SU-DHL-6 (cell line): ENCODE results near the gene INTS6.

ENCODE experiments used
- EZH2phosphoT487 ChIP-seq: fragments of 200-600 bp; sonication (generic), shearing (Covaris generic); conservative IDR thresholded peaks from 2 replicates; pipeline ENCODE4 v1.6.1; 2018; ENCODE audit warnings: mild to moderate bottlenecking, antibody characterized with exemption, low read length, moderate library complexity, mixed read lengths
- TF ChIP-seq, protein P1 (sequence below): fragments of 200-600 bp; sonication (generic); IDR thresholded peaks from one replicate; pipeline ENCODE4 v1.5.1; 2017; ENCODE audit warnings: antibody characterized with exemption, mild to moderate bottlenecking, low read length, moderate library complexity; ENCODE audit not compliant: insufficient read depth, poor library complexity, severe bottlenecking

DNA sequence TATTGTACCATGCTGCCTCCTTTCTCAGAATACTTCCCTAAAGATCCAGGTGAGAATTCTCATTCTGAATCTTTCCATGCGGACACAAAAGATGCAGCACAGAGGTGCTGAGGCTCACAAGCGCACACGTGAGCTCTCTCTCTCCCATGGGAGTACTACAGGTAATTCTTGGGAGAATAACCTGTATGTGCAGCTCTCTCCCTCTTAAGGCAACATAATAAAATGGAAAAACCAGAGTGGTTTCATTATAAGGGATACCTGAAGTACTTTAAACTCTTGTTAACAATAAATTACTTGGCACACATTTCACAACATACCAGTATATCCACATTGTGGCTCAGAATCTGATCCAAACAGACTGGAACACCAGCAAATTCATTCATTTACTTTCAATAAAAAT lies 40.4 kb downstream of the INTS6 start:
- TF ChIP-seq, protein P1, sequence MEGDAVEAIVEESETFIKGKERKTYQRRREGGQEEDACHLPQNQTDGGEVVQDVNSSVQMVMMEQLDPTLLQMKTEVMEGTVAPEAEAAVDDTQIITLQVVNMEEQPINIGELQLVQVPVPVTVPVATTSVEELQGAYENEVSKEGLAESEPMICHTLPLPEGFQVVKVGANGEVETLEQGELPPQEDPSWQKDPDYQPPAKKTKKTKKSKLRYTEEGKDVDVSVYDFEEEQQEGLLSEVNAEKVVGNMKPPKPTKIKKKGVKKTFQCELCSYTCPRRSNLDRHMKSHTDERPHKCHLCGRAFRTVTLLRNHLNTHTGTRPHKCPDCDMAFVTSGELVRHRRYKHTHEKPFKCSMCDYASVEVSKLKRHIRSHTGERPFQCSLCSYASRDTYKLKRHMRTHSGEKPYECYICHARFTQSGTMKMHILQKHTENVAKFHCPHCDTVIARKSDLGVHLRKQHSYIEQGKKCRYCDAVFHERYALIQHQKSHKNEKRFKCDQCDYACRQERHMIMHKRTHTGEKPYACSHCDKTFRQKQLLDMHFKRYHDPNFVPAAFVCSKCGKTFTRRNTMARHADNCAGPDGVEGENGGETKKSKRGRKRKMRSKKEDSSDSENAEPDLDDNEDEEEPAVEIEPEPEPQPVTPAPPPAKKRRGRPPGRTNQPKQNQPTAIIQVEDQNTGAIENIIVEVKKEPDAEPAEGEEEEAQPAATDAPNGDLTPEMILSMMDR, result no peak
- TF ChIP-seq EZH2phosphoT487, result no peak
